NCI-H345 treated with DMSO at 0.1 percent for 48 hours (cell line): ENCODE measurements around the gene GSTA5.
"Not testable (repeated sequence)": the region's sequence is repeated elsewhere in the genome, so short reads cannot be mapped to it uniquely, and the experiment has no call there.

Experiments
- DNase-seq: peaks from one replicate; lab custom pipeline; 2025; ENCODE audit not compliant: unreplicated experiment; lab: John Stamatoyannopoulos, UW

The GSTA5 gene

DNA sequence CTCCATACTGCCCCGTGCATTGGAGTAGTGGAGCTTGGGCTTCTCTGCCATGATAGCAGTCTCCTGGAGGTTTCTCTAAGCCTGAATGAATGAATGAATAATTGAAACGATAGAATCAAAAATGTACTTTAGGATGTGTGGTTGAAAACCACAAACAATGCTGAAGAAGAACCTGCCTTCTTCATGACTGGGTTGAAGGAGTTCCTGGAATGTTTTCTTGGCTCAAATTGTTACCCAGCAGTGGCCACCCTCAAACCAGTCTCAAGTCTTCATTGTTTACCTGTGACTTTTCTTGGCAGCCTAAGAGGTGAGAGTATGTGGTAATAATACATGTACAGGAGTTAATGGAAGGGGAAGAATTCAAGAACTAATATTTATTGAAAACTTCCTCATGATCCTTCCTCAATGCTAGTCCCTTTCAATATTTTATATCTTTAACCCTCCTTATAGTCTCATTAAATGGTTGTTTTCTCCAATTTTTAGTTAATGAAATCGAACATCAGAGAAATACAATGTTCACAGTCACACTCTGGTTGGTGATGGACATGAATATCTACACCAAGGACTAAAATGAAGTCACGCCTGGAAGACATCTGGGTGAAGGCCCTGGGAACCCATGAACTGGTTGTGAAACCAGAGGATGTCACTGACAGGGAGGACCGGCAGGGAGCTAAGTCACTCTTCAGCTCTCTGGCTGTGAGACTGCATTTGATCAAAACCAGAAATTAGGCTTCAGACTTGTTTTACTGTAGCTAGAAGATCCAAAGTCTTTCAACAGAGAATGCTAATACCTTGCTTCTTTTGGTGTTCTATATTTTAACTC lies at the start of gene GSTA5:
GSTA5 (minus strand) TSS at position 51 of the 823 bp plus-strand sequence.
- DNase-seq: no peak

DNA sequence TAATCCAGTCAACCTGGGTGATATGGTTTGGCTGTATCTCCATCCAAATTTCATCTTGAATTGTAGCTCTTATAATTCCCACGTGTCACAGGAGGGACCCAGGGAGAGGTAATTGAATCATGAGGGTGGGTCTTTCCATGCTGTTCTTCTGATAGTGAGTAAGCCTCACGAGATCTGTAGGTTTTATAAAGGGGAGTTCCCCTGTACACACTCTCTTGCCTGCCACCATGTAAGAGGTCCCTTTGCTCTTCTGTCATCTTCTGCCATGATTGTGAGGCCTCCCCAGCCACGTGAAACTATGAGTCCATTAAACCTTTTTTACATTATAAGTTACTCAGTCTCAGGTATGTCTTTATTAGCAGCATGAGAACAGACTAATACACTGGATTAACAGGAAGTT lies 49.4 kb upstream of the GSTA5 start:
- DNase-seq: no peak

DNA sequence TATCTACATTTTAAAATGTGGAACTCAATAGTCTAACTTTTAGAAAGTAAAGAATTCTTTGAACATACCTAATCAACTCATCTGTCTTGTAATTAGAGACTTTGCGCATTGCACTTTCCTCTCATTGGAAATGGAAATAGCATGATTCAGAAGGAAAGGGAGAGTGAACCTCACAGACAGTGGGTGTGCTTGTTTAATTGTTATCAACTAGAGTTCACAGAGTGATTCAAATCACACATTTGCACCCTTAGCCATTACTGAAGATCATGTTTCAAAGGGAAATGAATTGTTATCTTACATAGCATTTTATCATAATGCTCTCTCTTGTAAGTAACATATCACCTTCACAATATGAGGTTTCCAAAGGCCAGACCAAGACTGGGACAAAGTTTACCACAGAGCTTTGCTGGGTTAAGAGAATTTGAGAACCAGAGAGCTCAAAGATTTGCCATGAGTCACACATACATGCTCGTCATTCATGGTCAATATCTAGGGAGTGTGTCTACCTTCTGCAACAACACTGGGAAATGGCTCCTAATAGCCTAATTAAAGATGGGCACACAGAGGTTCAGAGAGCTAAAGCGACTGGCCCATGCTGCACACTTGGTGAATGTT lies 47.4 kb upstream of the GSTA5 start:
- DNase-seq: no peak

DNA sequence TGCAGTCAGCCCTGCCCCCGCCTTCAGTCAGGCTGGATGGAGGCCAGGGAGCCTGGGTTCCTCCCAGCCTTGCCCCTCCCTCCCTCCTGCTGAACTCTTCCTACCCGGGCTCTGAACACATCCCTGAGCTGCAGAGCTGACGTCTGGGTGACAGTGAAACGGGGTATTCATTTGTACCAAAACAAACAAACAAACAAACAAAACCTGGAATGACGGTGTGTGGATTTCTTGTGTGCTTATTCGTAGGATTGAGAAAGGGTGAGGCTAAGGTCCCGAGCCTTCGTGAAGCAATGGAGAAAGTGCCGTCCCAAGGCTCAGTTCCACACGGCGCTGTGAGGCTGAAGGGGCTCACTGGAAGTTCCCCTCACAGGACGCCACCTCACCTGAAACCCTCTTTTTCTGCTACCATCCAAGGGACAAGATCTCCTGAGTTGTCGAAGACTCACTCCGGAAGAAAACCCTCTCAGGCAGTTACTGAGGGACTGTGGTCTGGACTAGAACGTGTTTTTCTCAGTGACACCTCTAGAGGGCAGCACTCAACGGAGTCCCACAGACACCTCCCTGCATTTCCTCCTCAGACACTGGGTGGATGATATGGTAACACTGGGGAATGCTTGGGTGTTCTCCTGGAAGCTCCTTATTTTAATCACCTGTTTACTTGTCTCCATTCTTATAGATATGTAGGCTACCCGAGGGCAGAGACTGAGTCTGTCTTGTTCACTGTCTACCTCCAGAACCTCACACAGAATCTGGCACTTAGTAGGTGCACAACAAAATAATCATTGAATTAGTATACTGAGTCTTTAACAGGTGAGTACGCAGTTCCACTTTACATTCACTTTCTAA lies 41.6 kb upstream of the GSTA5 start:
- DNase-seq: peak; percentile 60

DNA sequence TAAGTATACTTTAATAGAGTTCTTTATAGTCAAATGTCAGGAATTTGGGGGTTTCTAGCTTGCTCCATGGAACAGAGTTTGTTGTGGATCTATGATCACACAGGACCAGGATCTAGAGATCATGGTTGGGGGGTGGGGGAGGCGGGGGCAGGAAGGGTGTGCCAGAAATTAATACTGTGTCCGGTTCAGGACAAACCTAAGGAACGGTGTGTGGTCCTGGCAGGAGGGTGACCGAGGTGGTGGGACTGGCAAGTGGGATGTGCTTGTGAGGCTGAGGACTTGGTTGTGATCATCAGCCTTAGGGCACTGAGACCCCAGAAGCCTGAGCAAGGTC lies 41.0 kb upstream of the GSTA5 start:
- DNase-seq: no peak

DNA sequence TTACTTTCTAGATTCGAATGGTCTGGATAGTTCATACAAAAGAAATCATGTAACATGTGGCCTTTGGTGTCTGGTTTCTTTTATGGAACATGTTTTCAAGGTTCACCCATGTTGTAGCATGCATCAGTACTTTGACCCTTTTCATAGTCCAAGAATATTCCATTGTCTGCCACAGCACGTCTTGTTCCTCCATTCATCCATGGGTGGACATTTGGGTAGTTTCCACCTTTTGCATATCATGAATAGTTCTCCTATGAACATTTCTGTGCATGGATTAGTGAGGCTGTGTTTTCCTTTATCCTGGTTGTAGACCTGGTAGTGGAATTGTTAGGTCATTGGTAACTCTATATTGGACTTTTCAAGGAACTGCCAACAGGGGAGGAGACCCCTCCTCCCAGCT lies 37.2 kb upstream of the GSTA5 start:
- DNase-seq: no peak

DNA sequence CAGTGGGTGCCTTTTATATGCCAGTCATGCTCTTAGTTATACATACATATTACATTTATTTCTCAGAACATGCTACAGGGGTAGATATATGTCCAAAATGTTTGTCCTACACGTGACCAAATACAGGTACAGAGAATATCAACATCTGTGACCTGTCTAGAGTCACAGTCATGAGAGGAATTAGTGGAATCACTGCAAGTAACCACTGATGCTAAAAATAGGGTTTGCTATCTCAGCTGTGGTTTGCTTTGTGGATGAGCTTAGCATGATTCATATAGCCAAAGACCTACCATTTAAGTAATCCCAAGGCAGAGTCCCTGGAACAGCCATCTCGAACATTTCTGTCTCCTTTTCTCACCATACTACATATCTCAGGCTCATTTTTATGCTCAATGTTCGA lies 36.6 kb upstream of the GSTA5 start:
- no peak for DNase-seq

DNA sequence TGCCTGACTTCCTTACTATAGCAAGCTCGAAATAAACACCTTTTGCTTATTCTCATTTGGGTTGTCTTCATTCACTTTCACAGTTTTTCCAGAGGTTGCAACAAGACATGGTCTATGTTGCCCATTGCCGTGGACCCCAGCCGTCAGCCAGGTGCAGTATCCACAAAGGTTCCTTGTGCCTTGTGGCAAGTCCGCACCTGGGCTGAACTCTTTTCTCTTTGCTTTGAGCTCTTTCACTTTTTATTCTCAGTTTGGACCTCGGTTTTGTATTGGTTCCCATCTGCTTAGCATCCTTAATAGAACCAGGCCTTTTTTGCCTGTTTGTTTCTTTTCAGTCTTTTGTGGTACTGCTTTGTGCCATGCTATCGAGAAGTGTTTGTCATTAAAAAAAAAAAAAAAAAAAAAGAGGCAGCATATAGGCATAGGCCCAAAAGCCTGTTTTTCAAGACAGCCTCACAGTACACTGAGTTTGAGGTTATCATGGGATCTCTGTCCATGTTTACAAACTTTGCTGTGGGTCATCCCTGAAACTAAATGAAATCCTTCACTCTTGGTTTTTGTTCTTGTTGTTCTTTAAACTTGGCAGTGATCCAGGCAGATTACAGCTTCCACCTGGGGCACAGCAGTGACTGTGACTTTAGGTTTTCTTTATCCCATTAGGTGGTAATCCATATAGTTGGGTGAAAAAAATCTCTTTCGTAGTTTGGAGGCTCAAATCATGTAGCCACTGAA lies 35.6 kb upstream of the GSTA5 start:
- no peak for DNase-seq

DNA sequence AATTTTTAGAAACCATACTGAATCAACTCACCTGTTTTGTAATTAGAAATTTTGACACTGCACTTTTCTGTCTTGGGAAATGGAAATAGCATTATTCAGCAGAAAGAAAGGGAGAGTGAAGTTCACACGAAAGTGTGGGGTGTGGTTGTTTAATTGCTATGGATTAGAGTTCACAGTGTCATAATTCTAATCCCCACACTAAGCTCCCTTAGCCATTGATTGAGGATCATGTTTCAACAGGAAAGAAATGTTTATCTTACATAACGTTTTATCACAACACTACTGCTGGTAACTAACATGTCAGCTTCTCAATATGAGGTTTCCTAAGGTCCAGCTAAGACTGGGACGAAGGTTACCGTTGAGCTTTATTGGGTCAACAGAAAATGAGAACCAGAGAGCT lies 31.4 kb upstream of the GSTA5 start:
- no peak for DNase-seq

DNA sequence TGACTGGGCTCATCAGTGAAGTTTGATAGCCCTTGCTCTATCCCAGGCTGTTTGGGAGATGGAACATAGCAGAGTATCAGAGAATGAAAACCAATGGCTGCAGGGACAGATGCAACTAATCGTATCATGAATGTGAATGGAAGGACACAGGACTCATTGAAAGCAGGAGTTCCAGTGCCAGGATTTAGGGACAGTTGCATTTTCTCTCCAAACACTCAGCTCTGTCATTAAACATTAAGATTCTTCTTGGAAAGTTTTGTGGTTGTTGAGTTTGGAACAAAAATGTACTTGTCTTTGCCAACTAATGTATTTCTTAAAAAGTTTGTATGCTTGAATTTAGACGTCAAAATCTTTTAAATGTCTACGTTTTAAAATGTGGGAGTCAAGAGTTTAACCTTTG lies 31.0 kb upstream of the GSTA5 start:
- no peak for DNase-seq

DNA sequence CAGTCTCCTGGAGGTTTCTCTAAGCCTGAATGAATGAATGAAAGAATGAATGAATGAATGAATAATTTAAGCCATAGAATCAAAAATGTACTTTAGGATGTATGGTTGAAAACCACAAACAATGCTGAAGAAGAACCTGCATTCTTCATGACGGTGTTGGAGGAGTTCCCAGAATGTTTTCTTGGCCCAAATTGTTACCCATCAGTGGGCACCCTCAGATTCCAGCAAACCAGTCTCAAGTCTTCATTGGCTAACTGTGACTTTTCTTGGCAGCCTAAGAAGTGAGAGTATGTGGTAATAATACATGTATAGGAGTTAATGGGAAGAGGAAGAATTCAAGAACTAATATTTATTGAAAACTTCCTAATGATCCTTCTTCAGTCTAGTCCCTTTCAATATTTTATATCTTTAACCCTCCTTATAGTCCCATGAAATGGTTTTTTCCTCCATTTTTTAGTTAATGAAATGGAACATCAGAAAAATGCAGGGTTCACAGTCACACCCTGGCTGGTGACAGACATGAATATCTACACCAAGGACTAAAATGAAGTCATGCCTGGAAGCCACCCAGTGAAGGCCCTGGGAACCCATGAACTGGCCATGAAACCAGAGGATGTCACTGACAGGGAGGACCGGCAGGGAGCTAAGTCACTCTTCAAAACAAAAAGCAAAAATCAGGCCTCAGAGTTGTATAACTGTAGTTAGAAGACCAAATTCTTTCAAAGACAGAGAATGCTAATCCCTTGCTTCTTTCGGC lies 29.9 kb upstream of the GSTA5 start:
- not testable (repeated sequence) for DNase-seq

DNA sequence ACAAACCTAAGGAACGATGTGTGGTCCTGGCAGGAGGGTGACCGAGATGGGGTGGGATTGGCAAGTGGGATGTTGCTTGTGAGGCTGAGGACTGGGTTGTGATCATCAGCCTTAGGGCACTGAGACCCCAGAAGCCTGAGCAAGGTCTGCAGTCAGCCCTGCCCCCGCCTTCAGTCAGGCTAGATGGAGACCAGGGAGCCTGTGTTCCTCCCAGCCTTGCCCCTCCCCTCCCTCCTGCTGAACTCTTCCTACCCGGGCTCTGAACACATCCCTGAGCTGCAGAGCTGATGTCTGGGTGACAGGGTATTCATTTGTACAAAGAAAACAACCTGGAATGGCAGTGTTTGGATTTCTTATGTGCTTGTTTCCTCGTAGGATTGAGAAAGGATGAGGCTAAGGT lies 28.3 kb upstream of the GSTA5 start:
- not testable (repeated sequence) for DNase-seq

DNA sequence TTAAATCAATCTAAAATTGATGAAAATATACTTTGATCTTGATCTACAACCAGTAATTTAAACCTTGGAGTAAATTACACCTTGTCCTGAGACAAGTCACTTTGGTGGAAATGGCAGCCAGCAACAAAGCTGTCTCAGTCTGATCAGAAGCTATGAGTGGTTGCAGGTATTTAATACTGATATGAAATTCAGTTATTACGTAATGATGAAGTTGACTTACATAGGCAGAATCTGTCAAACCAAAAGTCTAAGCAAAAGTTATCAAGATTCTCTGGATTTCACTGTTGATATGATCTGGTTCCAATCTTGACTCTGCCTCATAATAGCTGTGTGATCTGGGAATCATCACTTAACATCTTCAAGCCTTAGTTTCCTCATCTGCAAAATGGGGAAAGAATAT lies 27.6 kb upstream of the GSTA5 start:
- no peak for DNase-seq

DNA sequence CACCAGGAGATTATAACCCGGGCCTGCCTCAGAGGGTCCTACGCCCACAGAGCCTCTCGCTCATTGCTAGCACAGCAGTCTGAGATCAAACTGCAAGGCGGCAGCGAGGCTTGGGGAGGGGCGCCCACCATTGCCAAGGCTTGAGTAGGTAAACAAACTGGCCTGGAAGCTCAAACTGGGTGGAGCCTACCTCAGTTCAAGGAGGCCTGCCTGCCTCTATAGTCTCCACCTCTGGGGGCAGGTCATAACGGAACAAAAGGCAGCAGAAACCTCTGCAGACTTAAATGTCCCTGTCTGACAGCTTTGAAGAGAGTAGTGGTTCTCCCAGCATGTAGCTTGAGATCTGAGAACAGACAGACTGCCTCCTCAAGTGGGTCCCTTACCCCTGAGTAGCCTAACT lies 20.5 kb upstream of the GSTA5 start:
- DNase-seq: not testable (repeated sequence)

DNA sequence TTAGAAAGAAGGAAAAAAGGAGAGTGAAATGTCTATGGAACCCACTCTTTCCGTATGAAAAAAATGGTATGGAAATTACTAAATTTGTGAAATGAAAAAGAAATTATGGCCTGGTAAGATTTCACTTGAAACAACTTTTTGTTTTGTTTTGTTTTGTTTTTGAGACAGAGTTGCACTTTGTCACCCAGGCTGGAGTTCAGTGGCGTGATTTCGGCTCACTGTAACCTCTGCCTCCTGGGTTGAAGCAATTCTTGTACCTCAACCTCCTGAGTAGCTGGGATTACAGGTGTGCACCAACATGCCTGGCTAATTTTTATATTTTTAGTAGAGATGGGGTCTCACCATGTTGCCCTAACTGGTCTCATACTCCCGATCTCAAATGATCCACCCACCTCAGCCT lies 17.8 kb upstream of the GSTA5 start:
- no peak for DNase-seq

DNA sequence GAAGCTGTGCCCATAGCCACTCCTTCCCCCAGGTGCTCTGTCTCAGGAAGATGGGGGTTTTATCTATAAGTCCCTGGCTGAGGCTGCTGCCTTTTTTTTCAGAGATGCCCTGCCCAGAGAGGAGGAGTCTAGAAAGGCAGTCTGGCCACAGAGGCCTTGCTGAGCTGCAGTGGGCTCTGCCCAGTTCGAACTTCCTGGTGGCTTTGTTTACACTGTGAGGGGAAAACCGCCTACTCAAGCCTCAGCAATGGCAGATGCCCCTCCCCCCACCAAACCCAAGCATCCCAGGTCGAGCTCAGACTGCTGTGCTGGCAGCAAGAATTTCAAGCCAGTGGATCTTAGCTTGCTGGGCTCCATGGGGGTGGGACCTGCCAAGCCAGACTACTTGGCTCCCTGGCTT lies 15.5 kb upstream of the GSTA5 start:
- not testable (repeated sequence) for DNase-seq

DNA sequence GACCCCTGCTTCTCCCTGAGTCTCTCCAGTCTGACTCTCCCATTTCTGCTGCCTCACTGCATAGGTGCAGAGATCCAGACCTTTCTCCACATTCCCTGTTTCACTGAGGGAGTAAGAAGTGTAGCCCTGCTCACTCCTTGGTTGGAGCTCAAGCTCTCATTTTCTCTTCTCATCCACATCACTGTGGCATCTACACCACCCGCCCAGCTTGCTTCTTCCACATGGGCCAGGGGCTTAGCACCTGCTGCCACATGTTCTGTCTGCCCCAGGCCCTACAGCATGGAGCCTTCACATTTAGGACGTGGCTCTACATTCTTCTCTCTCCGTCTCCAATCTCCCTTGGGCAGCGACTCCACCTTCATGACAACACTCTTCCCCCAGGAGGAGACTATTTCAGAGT lies 8.5 kb upstream of the GSTA5 start:
- no peak for DNase-seq

DNA sequence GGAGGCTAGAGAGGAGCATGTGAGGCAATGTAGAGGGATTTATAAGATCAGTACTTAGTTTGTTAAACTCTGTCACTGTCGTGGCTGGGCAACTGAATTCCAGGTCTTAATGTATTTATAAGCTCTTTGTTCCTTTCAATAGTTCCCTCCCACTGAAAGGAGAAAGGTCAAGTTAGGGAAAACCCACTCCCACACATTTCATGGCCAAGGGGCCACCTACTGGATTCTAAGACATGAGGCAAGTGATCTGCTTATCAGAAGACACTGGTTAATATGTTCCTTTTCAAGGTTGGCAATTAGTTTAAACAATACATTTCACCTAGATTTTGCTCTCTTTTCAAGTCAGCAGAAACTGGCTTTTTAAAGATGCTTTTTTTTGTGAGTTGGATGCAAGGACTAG lies 5.4 kb upstream of the GSTA5 start:
- DNase-seq: no peak

DNA sequence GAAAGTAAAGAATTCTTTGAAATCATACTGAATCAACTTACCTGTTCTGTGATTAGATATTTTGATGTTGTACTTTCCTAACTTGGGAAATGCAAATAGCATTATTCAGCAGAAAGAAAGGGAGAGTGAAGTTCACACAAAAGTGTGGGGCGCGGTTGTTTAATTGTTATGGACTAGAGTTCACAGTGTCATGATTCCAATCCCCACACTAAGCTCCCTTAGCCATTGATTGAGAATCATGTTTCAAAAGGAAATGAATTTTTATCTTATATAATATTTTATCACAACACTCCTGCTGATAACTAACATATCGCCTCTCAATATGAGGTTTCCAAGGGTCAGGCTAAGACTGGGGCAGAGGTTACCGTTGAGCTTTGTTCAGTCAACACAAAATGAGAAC lies 3.0 kb upstream of the GSTA5 start:
- DNase-seq: no peak
